ENCODE data around the gene OARD1. TPM values are rescaled to one million over a fixed set of nuclear protein-coding genes. Genes with fewer than 3 reads are reported as not detected.

The OARD1 gene
- total and polyA plus RNA-seq, 2 of the 8 experiments (the other 6 are each of a cell fraction or from before 2014, with no cell fraction given) = 16.8 to 35.8 TPM

DNA sequence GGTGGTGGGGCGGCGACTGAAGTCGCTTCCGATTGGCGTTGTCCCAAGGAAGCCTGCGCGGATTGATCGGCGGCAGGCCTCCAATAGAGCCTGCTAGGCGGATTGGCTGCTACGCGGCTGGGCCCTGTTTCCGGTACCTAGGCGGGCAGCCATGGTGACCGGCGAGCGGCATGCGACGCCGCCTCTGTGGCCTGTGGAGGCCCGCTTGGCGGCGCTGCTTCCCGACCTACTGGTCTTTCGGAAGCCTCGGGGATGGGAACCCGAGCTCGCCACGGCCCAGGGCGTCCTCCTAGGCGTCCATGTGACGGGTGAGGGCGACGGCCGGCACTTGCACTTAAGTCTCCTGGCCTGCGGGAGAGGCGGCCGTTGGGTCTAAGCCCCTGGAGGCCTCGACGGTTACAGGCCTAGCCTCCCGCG is 28.7 kb upstream of the OARD1 start (continued):
- TF ChIP-seq, protein P1, sequence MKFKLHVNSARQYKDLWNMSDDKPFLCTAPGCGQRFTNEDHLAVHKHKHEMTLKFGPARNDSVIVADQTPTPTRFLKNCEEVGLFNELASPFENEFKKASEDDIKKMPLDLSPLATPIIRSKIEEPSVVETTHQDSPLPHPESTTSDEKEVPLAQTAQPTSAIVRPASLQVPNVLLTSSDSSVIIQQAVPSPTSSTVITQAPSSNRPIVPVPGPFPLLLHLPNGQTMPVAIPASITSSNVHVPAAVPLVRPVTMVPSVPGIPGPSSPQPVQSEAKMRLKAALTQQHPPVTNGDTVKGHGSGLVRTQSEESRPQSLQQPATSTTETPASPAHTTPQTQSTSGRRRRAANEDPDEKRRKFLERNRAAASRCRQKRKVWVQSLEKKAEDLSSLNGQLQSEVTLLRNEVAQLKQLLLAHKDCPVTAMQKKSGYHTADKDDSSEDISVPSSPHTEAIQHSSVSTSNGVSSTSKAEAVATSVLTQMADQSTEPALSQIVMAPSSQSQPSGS (IDR thresholded peaks at IDR 0.05; ENCODE audit: low read length) = peak; percentile 19; the same call in 1 of the 2 replicates
- TF ChIP-seq TAF1 (IDR thresholded peaks at IDR 0.05; ENCODE audit: low read depth, low read length) (0 out of 2 replicates have a peak, but pooled peaks have one; percentile 30), ASH2L (IDR thresholded peaks at IDR 0.05; ENCODE audit: low read length) (peak; percentile 45), FOSL1 (IDR thresholded peaks at IDR 0.05; ENCODE audit: insufficient read depth, low read depth, low read length) (0 out of 2 replicates have a peak, but pooled peaks have one; percentile 6), SIX5 (IDR thresholded peaks at IDR 0.05; ENCODE audit: low read depth, low read length) (no peak), TAF7 (optimal IDR thresholded peaks at IDR 0.05; ENCODE audit: borderline replicate concordance, low read depth, low read length) (peak; percentile 47), SIN3A (conservative IDR thresholded peaks at IDR 0.05 in 1 of 2, IDR thresholded peaks at IDR 0.05 in 1 of 2; ENCODE audit: low read depth in 1 of 2, low read length in 2 of 2) (peak; percentile 50 to 66; a peak in 1 of 4 replicates), MAX (IDR thresholded peaks at IDR 0.05) (peak; percentile 96)
- TF ChIP-seq, protein P2, sequence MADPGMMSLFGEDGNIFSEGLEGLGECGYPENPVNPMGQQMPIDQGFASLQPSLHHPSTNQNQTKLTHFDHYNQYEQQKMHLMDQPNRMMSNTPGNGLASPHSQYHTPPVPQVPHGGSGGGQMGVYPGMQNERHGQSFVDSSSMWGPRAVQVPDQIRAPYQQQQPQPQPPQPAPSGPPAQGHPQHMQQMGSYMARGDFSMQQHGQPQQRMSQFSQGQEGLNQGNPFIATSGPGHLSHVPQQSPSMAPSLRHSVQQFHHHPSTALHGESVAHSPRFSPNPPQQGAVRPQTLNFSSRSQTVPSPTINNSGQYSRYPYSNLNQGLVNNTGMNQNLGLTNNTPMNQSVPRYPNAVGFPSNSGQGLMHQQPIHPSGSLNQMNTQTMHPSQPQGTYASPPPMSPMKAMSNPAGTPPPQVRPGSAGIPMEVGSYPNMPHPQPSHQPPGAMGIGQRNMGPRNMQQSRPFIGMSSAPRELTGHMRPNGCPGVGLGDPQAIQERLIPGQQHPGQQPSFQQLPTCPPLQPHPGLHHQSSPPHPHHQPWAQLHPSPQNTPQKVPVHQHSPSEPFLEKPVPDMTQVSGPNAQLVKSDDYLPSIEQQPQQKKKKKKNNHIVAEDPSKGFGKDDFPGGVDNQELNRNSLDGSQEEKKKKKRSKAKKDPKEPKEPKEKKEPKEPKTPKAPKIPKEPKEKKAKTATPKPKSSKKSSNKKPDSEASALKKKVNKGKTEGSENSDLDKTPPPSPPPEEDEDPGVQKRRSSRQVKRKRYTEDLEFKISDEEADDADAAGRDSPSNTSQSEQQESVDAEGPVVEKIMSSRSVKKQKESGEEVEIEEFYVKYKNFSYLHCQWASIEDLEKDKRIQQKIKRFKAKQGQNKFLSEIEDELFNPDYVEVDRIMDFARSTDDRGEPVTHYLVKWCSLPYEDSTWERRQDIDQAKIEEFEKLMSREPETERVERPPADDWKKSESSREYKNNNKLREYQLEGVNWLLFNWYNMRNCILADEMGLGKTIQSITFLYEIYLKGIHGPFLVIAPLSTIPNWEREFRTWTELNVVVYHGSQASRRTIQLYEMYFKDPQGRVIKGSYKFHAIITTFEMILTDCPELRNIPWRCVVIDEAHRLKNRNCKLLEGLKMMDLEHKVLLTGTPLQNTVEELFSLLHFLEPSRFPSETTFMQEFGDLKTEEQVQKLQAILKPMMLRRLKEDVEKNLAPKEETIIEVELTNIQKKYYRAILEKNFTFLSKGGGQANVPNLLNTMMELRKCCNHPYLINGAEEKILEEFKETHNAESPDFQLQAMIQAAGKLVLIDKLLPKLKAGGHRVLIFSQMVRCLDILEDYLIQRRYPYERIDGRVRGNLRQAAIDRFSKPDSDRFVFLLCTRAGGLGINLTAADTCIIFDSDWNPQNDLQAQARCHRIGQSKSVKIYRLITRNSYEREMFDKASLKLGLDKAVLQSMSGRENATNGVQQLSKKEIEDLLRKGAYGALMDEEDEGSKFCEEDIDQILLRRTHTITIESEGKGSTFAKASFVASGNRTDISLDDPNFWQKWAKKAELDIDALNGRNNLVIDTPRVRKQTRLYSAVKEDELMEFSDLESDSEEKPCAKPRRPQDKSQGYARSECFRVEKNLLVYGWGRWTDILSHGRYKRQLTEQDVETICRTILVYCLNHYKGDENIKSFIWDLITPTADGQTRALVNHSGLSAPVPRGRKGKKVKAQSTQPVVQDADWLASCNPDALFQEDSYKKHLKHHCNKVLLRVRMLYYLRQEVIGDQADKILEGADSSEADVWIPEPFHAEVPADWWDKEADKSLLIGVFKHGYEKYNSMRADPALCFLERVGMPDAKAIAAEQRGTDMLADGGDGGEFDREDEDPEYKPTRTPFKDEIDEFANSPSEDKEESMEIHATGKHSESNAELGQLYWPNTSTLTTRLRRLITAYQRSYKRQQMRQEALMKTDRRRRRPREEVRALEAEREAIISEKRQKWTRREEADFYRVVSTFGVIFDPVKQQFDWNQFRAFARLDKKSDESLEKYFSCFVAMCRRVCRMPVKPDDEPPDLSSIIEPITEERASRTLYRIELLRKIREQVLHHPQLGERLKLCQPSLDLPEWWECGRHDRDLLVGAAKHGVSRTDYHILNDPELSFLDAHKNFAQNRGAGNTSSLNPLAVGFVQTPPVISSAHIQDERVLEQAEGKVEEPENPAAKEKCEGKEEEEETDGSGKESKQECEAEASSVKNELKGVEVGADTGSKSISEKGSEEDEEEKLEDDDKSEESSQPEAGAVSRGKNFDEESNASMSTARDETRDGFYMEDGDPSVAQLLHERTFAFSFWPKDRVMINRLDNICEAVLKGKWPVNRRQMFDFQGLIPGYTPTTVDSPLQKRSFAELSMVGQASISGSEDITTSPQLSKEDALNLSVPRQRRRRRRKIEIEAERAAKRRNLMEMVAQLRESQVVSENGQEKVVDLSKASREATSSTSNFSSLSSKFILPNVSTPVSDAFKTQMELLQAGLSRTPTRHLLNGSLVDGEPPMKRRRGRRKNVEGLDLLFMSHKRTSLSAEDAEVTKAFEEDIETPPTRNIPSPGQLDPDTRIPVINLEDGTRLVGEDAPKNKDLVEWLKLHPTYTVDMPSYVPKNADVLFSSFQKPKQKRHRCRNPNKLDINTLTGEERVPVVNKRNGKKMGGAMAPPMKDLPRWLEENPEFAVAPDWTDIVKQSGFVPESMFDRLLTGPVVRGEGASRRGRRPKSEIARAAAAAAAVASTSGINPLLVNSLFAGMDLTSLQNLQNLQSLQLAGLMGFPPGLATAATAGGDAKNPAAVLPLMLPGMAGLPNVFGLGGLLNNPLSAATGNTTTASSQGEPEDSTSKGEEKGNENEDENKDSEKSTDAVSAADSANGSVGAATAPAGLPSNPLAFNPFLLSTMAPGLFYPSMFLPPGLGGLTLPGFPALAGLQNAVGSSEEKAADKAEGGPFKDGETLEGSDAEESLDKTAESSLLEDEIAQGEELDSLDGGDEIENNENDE (IDR thresholded peaks at IDR 0.05; ENCODE audit: insufficient replicate concordance, low read length) = no peak
